Bronchial epithelial cell (primary cell): ENCODE measurements around the gene FBXO31. TPM values are rescaled to one million over a fixed set of nuclear protein-coding genes. Genes with fewer than 3 reads are reported as not detected.

ENCODE experiments used
- DNase-seq: peaks from one replicate; pipeline ENCODE4 v3.0.0-alpha.2; 2010; ENCODE audit warnings: low read depth
- FAIRE-seq: peaks from 2 replicates; lab custom pipeline; 2011; peaks lifted over from hg19 to GRCh38; lab: Jason Lieb, UNC
- H3K27me3 ChIP-seq: 2 replicates; pipeline ENCODE4 v1.5.1; 2011; ENCODE audit warnings: low read length; ENCODE audit not compliant: control insufficient read depth, insufficient read depth
- H3K36me3 ChIP-seq: 2 replicates; pipeline ENCODE4 v1.5.1; 2011; ENCODE audit warnings: low read length; ENCODE audit not compliant: control insufficient read depth, insufficient read depth
- H3K4me3 ChIP-seq: 2 replicates; pipeline ENCODE4 v1.5.1; 2011; ENCODE audit warnings: mild to moderate bottlenecking, low read depth, low read length, control low read depth
- CTCF ChIP-seq: IDR thresholded peaks from 2 replicates; pipeline ENCODE4 v1.5.1; 2011; ENCODE audit warnings: mild to moderate bottlenecking, moderate library complexity, low read length, control low read depth, inconsistent platforms; ENCODE audit not compliant: insufficient read depth, severe bottlenecking
- total RNA-seq: library from RNA; depleted of rRNA; stranded (reverse); fragments of >200 nt; gene quantifications from 2 replicates; pipeline ENCODE4 v1.2.1, GENCODE V29; 2014

Gene FBXO31
- total RNA-seq, 1 donor from 2014 or later: 24.7 TPM

GRCh38 chr16:87418644-87419043, 35.1 kb upstream of the FBXO31 start:
- FAIRE-seq (no peak), DNase-seq (no peak)
- no peak for TF ChIP-seq CTCF
- Histone ChIP-seq H3K36me3 (peaks cover 12% of the 10 kb centered on the region), H3K4me3 (no peak overlapping the region), H3K27me3 (no peaks in the 10 kb centered on the region)

GRCh38 chr16:87418216-87418615, 34.6 kb upstream of the FBXO31 start:
- DNase-seq (no peak), FAIRE-seq (no peak)
- H3K27me3 ChIP-seq: no peaks in the 10 kb centered on the region
- peaks cover 12% of the 10 kb centered on the region for H3K36me3 ChIP-seq
- no peak for TF ChIP-seq CTCF
- no peak overlapping the region for H3K4me3 ChIP-seq

- no peaks in the 10 kb centered on the region for H3K27me3 ChIP-seq
- TF ChIP-seq CTCF: no peak
- FAIRE-seq: no peak
- H3K36me3 ChIP-seq: peaks cover 12% of the 10 kb centered on the region
- no peak for DNase-seq
- H3K4me3 ChIP-seq: no peak overlapping the region
These were observed 33.9 kb upstream of the FBXO31 start for GRCh38 chr16:87417528-87417910.

GRCh38 chr16:87416826-87417527, 33.4 kb upstream of the FBXO31 start:
- DNase-seq: peak; percentile 32
- no peak overlapping the region for H3K4me3 ChIP-seq
- H3K36me3 ChIP-seq: peaks cover 15% of the 10 kb centered on the region
- no peak for FAIRE-seq
- no peaks in the 10 kb centered on the region for H3K27me3 ChIP-seq
- TF ChIP-seq CTCF: peak; percentile 44

- no peak for DNase-seq
- no peak overlapping the region for H3K4me3 ChIP-seq
- FAIRE-seq: no peak
- H3K27me3 ChIP-seq: no peaks in the 10 kb centered on the region
- H3K36me3 ChIP-seq: peaks cover 14% of the 10 kb centered on the region
- no peak for TF ChIP-seq CTCF
These were observed 31.9 kb upstream of the FBXO31 start for GRCh38 chr16:87415441-87415840.

DNA sequence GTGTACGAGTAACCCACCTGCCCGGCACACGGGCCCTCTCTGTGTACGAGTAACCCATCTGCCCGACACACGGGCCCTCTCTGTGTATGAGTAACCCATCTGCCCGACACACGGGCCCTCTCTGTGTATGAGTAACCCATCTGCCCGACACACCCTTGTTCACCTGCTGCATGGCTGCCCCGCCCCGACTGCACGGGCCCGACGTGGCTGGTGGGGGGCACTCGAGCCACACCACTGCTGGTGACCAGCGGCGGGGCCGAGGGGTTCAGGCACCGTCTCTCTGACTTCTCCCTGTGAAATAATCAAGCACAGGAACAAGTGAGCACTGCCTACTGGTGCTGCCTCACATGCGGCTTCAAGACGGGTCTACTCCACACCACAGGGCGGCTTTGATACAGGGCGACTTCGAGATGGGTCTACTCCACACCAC, 30.7 kb upstream of the FBXO31 start:
- H3K4me3 ChIP-seq: no peak overlapping the region
- FAIRE-seq (no peak), DNase-seq (no peak)
- no peaks in the 10 kb centered on the region for H3K27me3 ChIP-seq
- TF ChIP-seq CTCF: no peak
- peaks cover 12% of the 10 kb centered on the region for H3K36me3 ChIP-seq
